H1 (cell line): ENCODE results near the gene COPZ2. TPM values are rescaled to one million over a fixed set of nuclear protein-coding genes. Genes with fewer than 3 reads are reported as not detected.

ENCODE experiments used
- CBX5 ChIP-seq: fragments of 300-800, 300-1000 bp; sonication (generic); IDR thresholded peaks from 2 replicates; pipeline ENCODE4 v1.7.1; 2016; ENCODE audit warnings: antibody characterized with exemption, low read length, low read depth
- CBX8 ChIP-seq: fragments of 300-800, 300-1000 bp; sonication (generic); IDR thresholded peaks from 2 replicates; pipeline ENCODE4 v1.7.1; 2016; ENCODE audit warnings: low read depth, low read length, borderline replicate concordance
- CHD7 ChIP-seq: fragments of 300-600 bp; sonication (generic); IDR thresholded peaks from 2 replicates; pipeline ENCODE4 v1.7.1; 2012; ENCODE audit warnings: low read length, moderate library complexity, mild to moderate bottlenecking, inconsistent platforms; ENCODE audit not compliant: insufficient replicate concordance
- CTBP2 ChIP-seq: IDR thresholded peaks from 2 replicates; pipeline ENCODE4 v1.7.0; 2011; ENCODE audit warnings: borderline replicate concordance, mild to moderate bottlenecking, moderate library complexity, mixed read lengths, low read length; ENCODE audit not compliant: insufficient read depth, insufficient read length
- NRF1 ChIP-seq: IDR thresholded peaks from 2 replicates; pipeline ENCODE4 v1.6.1; 2011; ENCODE audit warnings: mild to moderate bottlenecking, low read depth, low read length, improper control_type of control experiment
- RFX5 ChIP-seq: IDR thresholded peaks from 2 replicates; pipeline ENCODE4 v1.6.1; 2011; ENCODE audit warnings: low read depth, low read length, improper control_type of control experiment, borderline replicate concordance
- SIX5 ChIP-seq: IDR thresholded peaks from 2 replicates; pipeline ENCODE4 v1.6.1; 2011; ENCODE audit warnings: mild to moderate bottlenecking, low read depth, low read length
- polyA plus RNA-seq, 7 experiments: library from polyadenylated mRNA; depleted of rRNA in 3 of 7; stranded (reverse) in 5 of 7; unstranded in 2 of 7; fragments of >200 nt in 5 of 7; fragments of 200-250 nt in 2 of 7; gene quantifications; 1 replicate in 5 of 7; 2 replicates in 1 of 7; 4 replicates in 1 of 7; pipeline versions ENCODE4 v1.2.1 to v1.2.3, GENCODE V29; 2011 to 2013; ENCODE audit warnings: missing spikeins in 2 of 7, mixed read lengths in 2 of 7
- total RNA-seq: library from RNA; stranded (reverse); fragmentation: NEBNext Ultra II Directional; extraction: Animal tissue kit (Norgen Biotek cat#: 25700); gene quantifications from 2 replicates; pipeline ENCODE4 v1.2.1, GENCODE V29; 2021

Gene COPZ2
- total and polyA plus RNA-seq, 2 of the 8 experiments (the other 6 are each of a cell fraction or from before 2014, with no cell fraction given): 0.24 TPM; not detected in 1

GRCh38 chr17:47982091-47982617 lies 55.4 kb downstream of the COPZ2 start (continued):
- TF ChIP-seq CHD7 (no peak), NRF1 (no peak), CBX5 (no peak), CBX8 (no peak), RFX5 (no peak), CTBP2 (no peak), SIX5 (no peak)
